IMR-90 (cell line): ENCODE measurements around the gene MYL11. TPM values are rescaled to one million over a fixed set of nuclear protein-coding genes. Genes with fewer than 3 reads are reported as not detected.

Experiments used
- ATAC-seq: fragments of 200-7000 bp; cut with Tn5 transposase; 2 replicates; pipeline ENCODE4 v1.9.1; 2020; ENCODE audit warnings: low read depth, mild to moderate bottlenecking, moderate library complexity
- BruUV-seq: library from RNA; stranded (reverse); fragments of 400-500 nt; replicated peaks from 2 replicates; lab custom pipeline; 2021; lab: Mats Ljungman, UMichigan
- CTCF ChIA-PET: fragments of 300-600 bp; formaldehyde crosslinking; extraction: SDS; loops from one replicate; lab custom pipeline; 2021; ENCODE audit warnings: antibody characterized with exemption; lab: Yijun Ruan, JAX
- POLR2A ChIA-PET: fragments of 300-600 bp; sonication (Branson Sonifier 250); formaldehyde crosslinking; loops from one replicate; lab custom pipeline; 2022; ENCODE audit warnings: antibody characterized with exemption; ENCODE audit not compliant: unreplicated experiment; lab: Charles Lee
- DNase-seq: peaks from one replicate; pipeline ENCODE4 v3.0.0; 2013
- H2AFZ ChIP-seq: replicated peaks from 2 replicates; pipeline ENCODE3; 2013; ENCODE audit warnings: low read length, mild to moderate bottlenecking; ENCODE audit not compliant: poor library complexity
- H2AK5ac ChIP-seq: 2 replicates; pipeline ENCODE4 v1.6.1; 2013; ENCODE audit warnings: low read depth, low read length, inconsistent platforms
- H2AK9ac ChIP-seq: replicated peaks from 2 replicates; pipeline ENCODE3; 2013; ENCODE audit warnings: mild to moderate bottlenecking, low read depth, low read length, moderate library complexity; ENCODE audit not compliant: poor library complexity
- H2BK120ac ChIP-seq: 2 replicates; pipeline ENCODE4 v1.6.1; 2013; ENCODE audit warnings: low read depth, low read length, inconsistent platforms
- H2BK15ac ChIP-seq: 3 replicates; pipeline ENCODE4 v1.6.1; 2013; ENCODE audit warnings: low read depth, low read length, inconsistent platforms
- H2BK20ac ChIP-seq: 2 replicates; pipeline ENCODE4 v1.6.1; 2013; ENCODE audit warnings: low read depth, mild to moderate bottlenecking, inconsistent platforms, low read length, moderate library complexity
- H2BK5ac ChIP-seq: 2 replicates; pipeline ENCODE4 v1.6.1; 2013; ENCODE audit warnings: mild to moderate bottlenecking, low read depth, low read length, inconsistent platforms; ENCODE audit not compliant: poor library complexity, severe bottlenecking
- H3K14ac ChIP-seq: replicated peaks from 2 replicates; pipeline ENCODE4 v1.6.1; 2013; ENCODE audit warnings: low read depth, low read length, inconsistent platforms
- H3K18ac ChIP-seq: 2 replicates; pipeline ENCODE4 v1.6.1; 2013; ENCODE audit warnings: low read depth, low read length, control low read depth
- H3K23ac ChIP-seq: 2 replicates; pipeline ENCODE4 v1.6.1; 2013; ENCODE audit warnings: low read depth, low read length, inconsistent platforms
- H3K27ac ChIP-seq: 2 replicates; pipeline ENCODE4 v1.5.1; 2013; ENCODE audit warnings: mild to moderate bottlenecking, control low read depth, low read length; ENCODE audit not compliant: insufficient read depth
- H3K27me3 ChIP-seq: 2 replicates; pipeline ENCODE4 v1.6.1; 2013; ENCODE audit warnings: low read length; ENCODE audit not compliant: control insufficient read depth, insufficient read depth
- H3K36me3 ChIP-seq: 2 replicates; pipeline ENCODE4 v1.6.1; 2013; ENCODE audit warnings: low read length, mixed read lengths; ENCODE audit not compliant: control insufficient read depth, insufficient read depth
- H3K4ac ChIP-seq: 2 replicates; pipeline ENCODE4 v1.6.1; 2013; ENCODE audit warnings: low read depth, low read length, inconsistent platforms
- H3K4me1 ChIP-seq: 2 replicates; pipeline ENCODE4 v1.6.1; 2013; ENCODE audit warnings: low read length, mixed read lengths; ENCODE audit not compliant: control insufficient read depth, insufficient read depth
- H3K4me2 ChIP-seq: 2 replicates; pipeline ENCODE4 v1.6.1; 2013; ENCODE audit warnings: low read depth, mild to moderate bottlenecking, control low read depth, low read length, moderate library complexity
- H3K4me3 ChIP-seq: 2 replicates; pipeline ENCODE4 v1.5.1; 2013; ENCODE audit warnings: low read depth, mild to moderate bottlenecking, control low read depth, low read length, moderate library complexity; ENCODE audit not compliant: insufficient read depth
- H3K56ac ChIP-seq: 2 replicates; pipeline ENCODE4 v1.6.1; 2013; ENCODE audit warnings: low read length, inconsistent platforms; ENCODE audit not compliant: insufficient read depth; ENCODE audit errors: extremely low read depth
- H3K79me1 ChIP-seq, 2 experiments: 2 replicates each; pipeline ENCODE4 v1.6.1; 2013; ENCODE audit warnings: low read length in 2 of 2, inconsistent platforms in 1 of 2, low read depth in 1 of 2
- H3K9ac ChIP-seq: 2 replicates; pipeline ENCODE4 v1.6.1; 2013; ENCODE audit warnings: low read depth, low read length, control low read depth
- H3K9me1 ChIP-seq: 2 replicates; pipeline ENCODE4 v1.6.1; 2013; ENCODE audit warnings: low read length, inconsistent platforms; ENCODE audit not compliant: insufficient read depth
- H3K9me3 ChIP-seq: 2 replicates; pipeline ENCODE4 v1.6.1; 2013; ENCODE audit warnings: low read length; ENCODE audit not compliant: control insufficient read depth, insufficient read depth
- H4K20me1 ChIP-seq: 2 replicates; pipeline ENCODE4 v1.6.1; 2013; ENCODE audit warnings: low read length, inconsistent platforms; ENCODE audit not compliant: insufficient read depth
- H4K5ac ChIP-seq: 2 replicates; pipeline ENCODE4 v1.6.1; 2013; ENCODE audit warnings: mild to moderate bottlenecking, low read depth, low read length, control low read depth
- H4K8ac ChIP-seq, 2 experiments: 2 replicates each; pipeline ENCODE4 v1.6.1; 2013; ENCODE audit warnings: low read depth in 2 of 2, low read length in 2 of 2, control low read depth in 1 of 2, inconsistent platforms in 1 of 2
- H4K91ac ChIP-seq: 2 replicates; pipeline ENCODE4 v1.6.1; 2013; ENCODE audit warnings: low read depth, low read length, inconsistent platforms; ENCODE audit not compliant: insufficient read depth
- MAFK ChIP-seq: IDR thresholded peaks from 2 replicates; pipeline ENCODE4 v1.6.1; 2012; ENCODE audit warnings: low read depth, low read length, improper control_type of control experiment
- RFX5 ChIP-seq: IDR thresholded peaks from 2 replicates; pipeline ENCODE4 v1.8.0; 2012; ENCODE audit warnings: low read depth, mild to moderate bottlenecking, low read length, moderate library complexity
- SMC3 ChIP-seq: fragments of 150-350 bp; IDR thresholded peaks from 2 replicates; pipeline ENCODE4 v1.6.1; 2016; ENCODE audit warnings: low read depth, mild to moderate bottlenecking, antibody characterized with exemption, low read length, moderate library complexity
- WGBS, 2 experiments: methylation state at CpG; one replicate each; pipeline versions ENCODE4 v1.1.5 to v1.1.7; 2013; ENCODE audit warnings: missing lambda C conversion rate in 2 of 2; ENCODE audit not compliant: insufficient read length in 1 of 2; ENCODE audit errors: extremely low coverage in 2 of 2; 5-methylcytosine and 5-hydroxymethylcytosine counted together
- dilution Hi-C: fragments of 300-500 bp; cut with HindIII; formaldehyde crosslinking; loops from one replicate; pipeline ENCODE4 v1.14.3; 2018; ENCODE audit warnings: low sequenced_read_pairs; ENCODE audit not compliant: unreplicated experiment
- in situ Hi-C: fragments of 300-500 bp; cut with MboI; formaldehyde crosslinking; loops from 3 replicates; pipeline ENCODE4 v1.14.3; 2019; ENCODE audit warnings: low sequenced_read_pairs, inconsistent platforms, mixed read lengths
- intact Hi-C: fragments of 100-400 bp; cut with micrococcal nuclease; formaldehyde crosslinking; loops from 2 replicates; pipeline ENCODE4 v1.10.0; 2022
- polyA plus RNA-seq, 3 experiments: library from polyadenylated mRNA; depleted of rRNA; stranded (reverse); fragments of >200 nt; gene quantifications; 2 replicates each; pipeline ENCODE4 v1.2.3, GENCODE V29; 2012; ENCODE audit warnings: low replicate concordance in 1 of 3
- total RNA-seq: library from RNA; depleted of rRNA; stranded (reverse); fragments of >200 nt; gene quantifications from 2 replicates; pipeline ENCODE4 v1.2.3, GENCODE V29; 2012

MYL11 gene
- total and polyA plus RNA-seq, 2 of the 4 experiments (the other 2 are of a cell fraction), result 1.1 TPM; not detected in 1

DNA sequence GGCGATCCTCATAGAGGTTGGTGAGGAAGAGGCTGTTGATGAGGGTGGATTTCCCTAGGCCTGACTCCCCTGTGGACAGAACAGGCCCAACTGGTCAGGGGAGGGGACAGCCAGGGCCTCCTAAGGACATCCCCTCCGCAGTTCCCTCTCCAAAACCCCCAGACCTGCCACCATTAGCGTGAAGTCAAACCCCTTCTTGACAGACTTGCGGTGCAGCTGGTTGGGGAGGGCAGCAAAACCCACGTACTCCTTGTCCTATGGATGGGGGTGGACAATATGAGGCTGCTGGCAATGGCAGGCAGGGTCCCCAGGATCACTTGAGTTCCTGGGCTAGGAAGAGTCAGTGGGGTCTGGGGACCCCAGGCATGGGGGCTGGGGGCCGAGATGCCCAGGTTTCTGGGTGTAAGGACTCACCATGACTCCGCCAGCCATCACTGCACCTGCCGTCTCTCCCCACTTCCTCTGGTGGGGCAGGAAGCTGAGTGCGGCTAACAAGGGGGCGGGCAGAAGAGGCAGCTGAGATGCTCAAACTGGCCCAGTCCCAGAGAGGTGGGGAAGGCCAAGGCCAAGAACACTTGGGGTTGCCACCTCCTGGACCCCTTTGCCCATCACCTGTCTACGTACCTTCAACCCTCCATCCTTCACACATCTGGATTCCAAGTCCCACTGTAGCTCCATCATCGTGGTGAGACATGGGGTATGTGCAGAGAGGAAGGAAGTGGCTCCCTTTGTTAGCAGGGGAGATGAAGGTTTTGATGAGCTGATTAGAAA, 7.7 kb downstream of the MYL11 start, which contains the start of gene SEPTIN1:
Gene SEPTIN1 (minus strand): TSS at position 451 of the 771 bp plus-strand sequence. CDS start 19 bp downstream, at position 432.
- POLR2A ChIA-PET, result interaction anchor here (0.8 kb wide), 1 partner anchor 12 kb away, joined by 3 read pairs; no protein-coding TSS in a partner anchor
- no peaks in the 10 kb centered on the region for H3K27me3 ChIP-seq
- no peak within 1 kb of the TSS for H2BK20ac ChIP-seq
- dilution Hi-C loops (no loop called here), in situ Hi-C loops (no loop called here), intact Hi-C loops (no loop called here)
- no peak within 1 kb of the TSS for H3K14ac ChIP-seq
- H3K4me1 ChIP-seq, result peaks cover 5% of the 10 kb centered on the region
- no peak within 1 kb of the TSS for H3K4me2 ChIP-seq
- H2AFZ ChIP-seq, result peak within 1 kb of the TSS; percentile 58
- H4K20me1 ChIP-seq, result peaks cover 10% of the 10 kb centered on the region
- H4K8ac ChIP-seq, result no peak within 1 kb of the TSS
- H3K79me1 ChIP-seq, result peaks cover 5 to 22% of the 10 kb centered on the region in 2 experiments
- H2BK15ac ChIP-seq, result no peak within 1 kb of the TSS
- no peak within 1 kb of the TSS for H3K23ac ChIP-seq
- no peak within 1 kb of the TSS for H3K9ac ChIP-seq
- peaks cover 9% of the 10 kb centered on the region; the same call in 1 of the 2 replicates for H3K9me1 ChIP-seq
- H2BK5ac ChIP-seq, result no peak within 1 kb of the TSS
- H3K4me3 ChIP-seq, result no peak within 1 kb of the TSS
- no peak within 1 kb of the TSS for H3K56ac ChIP-seq
- TF ChIP-seq RFX5 (no peak), SMC3 (no peak), MAFK (no peak)
- DNase-seq (no peak), ATAC-seq (no peak)
- CTCF ChIA-PET, result no interaction called here
- H3K36me3 ChIP-seq, result no peaks in the 10 kb centered on the region
- H3K4ac ChIP-seq, result no peak within 1 kb of the TSS
- H2AK9ac ChIP-seq, result no peak within 1 kb of the TSS
- H4K5ac ChIP-seq, result no peak within 1 kb of the TSS
- H3K18ac ChIP-seq, result no peak within 1 kb of the TSS
- 100% methylated on average over 1 of the region's 12 CpGs; no CpG with 5 or more reads in 1 of the 2 experiments for WGBS, 2 experiments
- no peak within 1 kb of the TSS for H4K91ac ChIP-seq
- H2AK5ac ChIP-seq, result no peak within 1 kb of the TSS
- H3K9me3 ChIP-seq, result no peaks in the 10 kb centered on the region
- H3K27ac ChIP-seq, result no peak within 1 kb of the TSS
- BruUV-seq, result no TSS peak
- no peak within 1 kb of the TSS for H2BK120ac ChIP-seq
